Measurements from ENCODE around the gene STAG1.

- TF ChIP-seq, protein P1, sequence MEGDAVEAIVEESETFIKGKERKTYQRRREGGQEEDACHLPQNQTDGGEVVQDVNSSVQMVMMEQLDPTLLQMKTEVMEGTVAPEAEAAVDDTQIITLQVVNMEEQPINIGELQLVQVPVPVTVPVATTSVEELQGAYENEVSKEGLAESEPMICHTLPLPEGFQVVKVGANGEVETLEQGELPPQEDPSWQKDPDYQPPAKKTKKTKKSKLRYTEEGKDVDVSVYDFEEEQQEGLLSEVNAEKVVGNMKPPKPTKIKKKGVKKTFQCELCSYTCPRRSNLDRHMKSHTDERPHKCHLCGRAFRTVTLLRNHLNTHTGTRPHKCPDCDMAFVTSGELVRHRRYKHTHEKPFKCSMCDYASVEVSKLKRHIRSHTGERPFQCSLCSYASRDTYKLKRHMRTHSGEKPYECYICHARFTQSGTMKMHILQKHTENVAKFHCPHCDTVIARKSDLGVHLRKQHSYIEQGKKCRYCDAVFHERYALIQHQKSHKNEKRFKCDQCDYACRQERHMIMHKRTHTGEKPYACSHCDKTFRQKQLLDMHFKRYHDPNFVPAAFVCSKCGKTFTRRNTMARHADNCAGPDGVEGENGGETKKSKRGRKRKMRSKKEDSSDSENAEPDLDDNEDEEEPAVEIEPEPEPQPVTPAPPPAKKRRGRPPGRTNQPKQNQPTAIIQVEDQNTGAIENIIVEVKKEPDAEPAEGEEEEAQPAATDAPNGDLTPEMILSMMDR (IDR thresholded peaks at IDR 0.05): no peak
- TF ChIP-seq POLR2AphosphoS5 (IDR thresholded peaks at IDR 0.05): no peak
These were observed 205.5 kb downstream of the STAG1 start for GRCh38 chr3:136546720-136547119.
